Tibial artery (tissue), 4 donors: Measurements from ENCODE around the gene PRSS21.

Experiments used
- DNase-seq, 2 donors: peaks; one replicate each; pipeline ENCODE4 v3.0.0-alpha.2; 2019
- H3K27ac ChIP-seq, 2 donors: fragments of 200-600 bp; sonication (generic) in 1 of 2; 1 replicate in 1 of 2; 2 replicates in 1 of 2; pipeline ENCODE4 v1.5.1; 2018 to 2019; ENCODE audit warnings: mild to moderate bottlenecking in 1 of 2
- H3K27me3 ChIP-seq, 2 donors: fragments of 200-600 bp; sonication (generic) in 1 of 2; one replicate each; pipeline versions ENCODE4 v1.5.1 to v1.6.0; 2016 to 2019
- H3K36me3 ChIP-seq, 3 donors: fragments of 200-600 bp; sonication (generic) in 2 of 3; one replicate each; pipeline ENCODE4 v1.5.1; 2016 to 2019; ENCODE audit warnings: mild to moderate bottlenecking in 2 of 3
- H3K4me1 ChIP-seq, 4 donors: fragments of 200-600 bp; sonication (generic) in 2 of 4; 1 replicate in 3 of 4; 2 replicates in 1 of 4; pipeline ENCODE4 v1.5.1; 2016 to 2019
- H3K4me3 ChIP-seq, 2 donors: fragments of 200-600 bp; sonication (generic) in 1 of 2; 1 replicate in 1 of 2; 2 replicates in 1 of 2; pipeline ENCODE4 v1.5.1; 2018 to 2019; ENCODE audit warnings: mild to moderate bottlenecking in 2 of 2
- H3K9me3 ChIP-seq, 3 donors: fragments of 200-600 bp; sonication (generic) in 1 of 3; one replicate each; pipeline ENCODE4 v1.5.1; 2016 to 2019
- CTCF ChIP-seq, 2 experiments: fragments of 200-600 bp in 1 of 2; fragments of 450-650 bp in 1 of 2; IDR thresholded peaks; one replicate each; pipeline ENCODE4 v1.5.1; 2017 to 2019; ENCODE audit warnings: antibody characterized with exemption in 2 of 2, mild to moderate bottlenecking in 1 of 2, moderate library complexity in 1 of 2
- intact Hi-C: fragments of 100-400 bp; cut with DNase I; formaldehyde crosslinking; loops from one replicate; pipeline ENCODE4 v1.15.0; 2023; ENCODE audit warnings: low total_unique reads

PRSS21 gene

GRCh38 chr16:2791174-2791573, 25.9 kb upstream of the PRSS21 start:
- no peaks in the 10 kb centered on the region for H3K36me3 ChIP-seq
- intact Hi-C loops = no loop called here
- H3K4me1 ChIP-seq = no peaks in the 10 kb centered on the region
- no peak overlapping the region for H3K4me3 ChIP-seq
- H3K27me3 ChIP-seq = peaks cover 0 to 58% of the 10 kb centered on the region in 2 donors
- no peak for DNase-seq
- no peaks in the 10 kb centered on the region for H3K9me3 ChIP-seq
- no peak for TF ChIP-seq CTCF (IDR thresholded peaks at IDR 0.05)
- no peak overlapping the region for H3K27ac ChIP-seq

- Histone ChIP-seq H3K4me1 (no peaks in the 10 kb centered on the region), H3K27ac (no peak overlapping the region), H3K36me3 (no peaks in the 10 kb centered on the region), H3K4me3 (no peak overlapping the region), H3K27me3 (peaks cover 0 to 50% of the 10 kb centered on the region in 2 donors), H3K9me3 (no peaks in the 10 kb centered on the region)
- DNase-seq = no peak
- intact Hi-C loops = no loop called here
- no peak for TF ChIP-seq CTCF (IDR thresholded peaks at IDR 0.05)
Measured at GRCh38 chr16:2792940-2793339, 24.1 kb upstream of the PRSS21 start.

- DNase-seq = no peak
- H3K27me3 ChIP-seq = peaks cover 0 to 47% of the 10 kb centered on the region in 2 donors
- no peak overlapping the region for H3K4me3 ChIP-seq
- no peaks in the 10 kb centered on the region for H3K4me1 ChIP-seq
- H3K36me3 ChIP-seq = no peaks in the 10 kb centered on the region
- intact Hi-C loops = no loop called here
- TF ChIP-seq CTCF (IDR thresholded peaks at IDR 0.05) = no peak
- no peaks in the 10 kb centered on the region for H3K9me3 ChIP-seq
- no peak overlapping the region for H3K27ac ChIP-seq
Measured at GRCh38 chr16:2795395-2796143, 21.5 kb upstream of the PRSS21 start.

- TF ChIP-seq CTCF (IDR thresholded peaks at IDR 0.05) = no peak
- peaks cover 0 to 3% (median 0%) of the 10 kb centered on the region in 3 donors for H3K9me3 ChIP-seq
- H3K4me3 ChIP-seq = no peak overlapping the region
- H3K4me1 ChIP-seq = no peaks in the 10 kb centered on the region
- no peak for DNase-seq
- intact Hi-C loops = no loop called here
- peaks cover 0 to 26% of the 10 kb centered on the region in 2 donors for H3K27me3 ChIP-seq
- H3K36me3 ChIP-seq = no peaks in the 10 kb centered on the region
- H3K27ac ChIP-seq = no peak overlapping the region
Measured at GRCh38 chr16:2798723-2799204, 18.3 kb upstream of the PRSS21 start.

- H3K27me3 ChIP-seq = peaks cover 0 to 26% of the 10 kb centered on the region in 2 donors
- no peak overlapping the region for H3K4me3 ChIP-seq
- DNase-seq = no peak
- H3K9me3 ChIP-seq = peaks cover 0 to 9% (median 5%) of the 10 kb centered on the region in 3 donors
- no peak for TF ChIP-seq CTCF (IDR thresholded peaks at IDR 0.05)
- no peak overlapping the region for H3K27ac ChIP-seq
- H3K4me1 ChIP-seq = no peaks in the 10 kb centered on the region
- intact Hi-C loops = no loop called here
- no peaks in the 10 kb centered on the region for H3K36me3 ChIP-seq
Measured at GRCh38 chr16:2799205-2799858, 17.7 kb upstream of the PRSS21 start.
